Coronary artery (tissue), 2 donors: ENCODE results near the gene RPL27A.

Experiments
- DNase-seq: peaks from one replicate; pipeline ENCODE4 v3.0.0-alpha.2; 2017; ENCODE audit warnings: low spot score
- H3K27ac ChIP-seq, 2 donors: fragments of 200-600 bp; sonication (generic); one replicate each; pipeline ENCODE4 v1.5.1; 2016 to 2019
- H3K4me3 ChIP-seq: fragments of 200-600 bp; sonication (generic); 2 replicates; pipeline ENCODE4 v1.5.1; 2016; ENCODE audit warnings: mild to moderate bottlenecking, moderate library complexity
- TF ChIP-seq, protein P1 (sequence below): fragments of 200-600 bp; sonication (generic); IDR thresholded peaks from one replicate; pipeline ENCODE4 v1.5.1; 2019; ENCODE audit warnings: antibody characterized with exemption

Gene RPL27A

GRCh38 chr11:8720868-8721608 is 38.4 kb downstream of the RPL27A start:
- DNase-seq: no peak
- Histone ChIP-seq H3K4me3 (no peak overlapping the region), H3K27ac (peak overlapping the region; percentile 20 to 93)
- TF ChIP-seq, protein P1, sequence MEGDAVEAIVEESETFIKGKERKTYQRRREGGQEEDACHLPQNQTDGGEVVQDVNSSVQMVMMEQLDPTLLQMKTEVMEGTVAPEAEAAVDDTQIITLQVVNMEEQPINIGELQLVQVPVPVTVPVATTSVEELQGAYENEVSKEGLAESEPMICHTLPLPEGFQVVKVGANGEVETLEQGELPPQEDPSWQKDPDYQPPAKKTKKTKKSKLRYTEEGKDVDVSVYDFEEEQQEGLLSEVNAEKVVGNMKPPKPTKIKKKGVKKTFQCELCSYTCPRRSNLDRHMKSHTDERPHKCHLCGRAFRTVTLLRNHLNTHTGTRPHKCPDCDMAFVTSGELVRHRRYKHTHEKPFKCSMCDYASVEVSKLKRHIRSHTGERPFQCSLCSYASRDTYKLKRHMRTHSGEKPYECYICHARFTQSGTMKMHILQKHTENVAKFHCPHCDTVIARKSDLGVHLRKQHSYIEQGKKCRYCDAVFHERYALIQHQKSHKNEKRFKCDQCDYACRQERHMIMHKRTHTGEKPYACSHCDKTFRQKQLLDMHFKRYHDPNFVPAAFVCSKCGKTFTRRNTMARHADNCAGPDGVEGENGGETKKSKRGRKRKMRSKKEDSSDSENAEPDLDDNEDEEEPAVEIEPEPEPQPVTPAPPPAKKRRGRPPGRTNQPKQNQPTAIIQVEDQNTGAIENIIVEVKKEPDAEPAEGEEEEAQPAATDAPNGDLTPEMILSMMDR: no peak

DNA sequence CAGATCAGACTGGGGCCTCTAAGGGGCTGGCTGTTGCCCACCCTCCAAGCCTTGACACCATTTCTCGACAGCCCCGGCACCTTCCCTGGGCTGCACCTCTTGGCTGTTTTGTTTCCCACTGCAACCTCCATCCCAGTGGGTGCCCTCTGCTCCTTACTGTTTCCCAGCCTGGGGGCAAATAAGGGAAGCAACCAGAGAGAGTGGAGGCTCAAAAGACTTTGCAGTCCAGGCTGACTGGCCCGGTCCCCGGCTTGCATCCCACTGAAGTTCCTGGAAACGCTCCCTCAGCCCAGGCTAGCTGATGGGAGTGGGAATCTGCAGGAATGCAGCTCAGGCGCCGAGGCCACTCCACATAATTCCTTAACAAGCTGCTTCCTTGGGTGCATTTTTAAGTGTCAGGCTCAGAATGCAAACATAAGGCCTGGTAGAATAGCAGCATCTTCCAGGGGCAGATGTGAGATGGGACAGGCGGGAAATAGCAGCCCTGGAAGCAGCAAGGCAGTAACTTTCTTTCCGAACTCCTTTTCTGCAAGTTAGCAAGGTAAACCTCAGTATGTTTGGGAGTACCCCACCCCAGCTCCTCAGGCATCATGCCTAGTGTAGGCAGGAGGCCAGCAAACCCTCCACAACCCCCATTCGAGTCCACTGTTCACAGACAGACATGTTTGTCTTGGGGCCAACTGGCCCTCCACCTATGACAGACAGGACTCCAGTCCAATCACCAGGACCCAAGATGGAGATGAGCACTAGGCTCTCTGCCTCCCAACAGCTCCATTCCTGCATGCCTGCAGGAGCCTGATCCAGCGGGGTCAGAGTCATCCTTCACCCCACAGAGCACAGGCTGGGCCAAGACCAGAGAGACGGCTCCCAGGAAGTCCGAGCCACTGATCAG is 39.3 kb downstream of the RPL27A start:
- TF ChIP-seq, protein P1: no peak
- DNase-seq: no peak
- Histone ChIP-seq H3K27ac (peak overlapping the region; percentile 20 to 93), H3K4me3 (no peak overlapping the region)

- TF ChIP-seq, protein P1: no peak
- DNase-seq: no peak
- H3K27ac ChIP-seq: peak overlapping the region in 1 of 2 donors; percentile 93
- H3K4me3 ChIP-seq: no peak overlapping the region
These were observed 40.2 kb downstream of the RPL27A start for GRCh38 chr11:8722809-8723208.

- Histone ChIP-seq H3K4me3 (no peak overlapping the region), H3K27ac (no peak overlapping the region)
- no peak for DNase-seq
- TF ChIP-seq, protein P1: no peak
These were observed 41.1 kb downstream of the RPL27A start for GRCh38 chr11:8723711-8724110.

DNA sequence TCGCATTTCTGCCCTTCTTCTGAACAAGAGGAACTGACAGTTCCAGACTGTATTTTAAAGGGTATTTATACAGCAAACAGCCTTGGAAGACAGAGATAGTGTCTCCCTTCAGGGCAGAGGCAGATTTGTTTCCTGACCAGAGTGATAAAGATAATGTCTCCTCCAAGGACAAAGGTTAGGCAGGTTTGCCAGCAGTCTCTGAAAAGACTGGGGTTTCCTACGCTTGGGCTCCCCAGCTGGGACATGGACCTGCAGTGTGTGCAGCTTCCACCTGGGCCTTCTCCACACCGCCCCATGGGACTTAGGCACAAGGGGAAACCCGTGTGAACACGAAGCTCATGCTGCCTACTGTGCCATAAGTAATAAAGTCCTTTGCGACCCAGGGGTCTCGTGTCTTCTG is 42.1 kb downstream of the RPL27A start:
- DNase-seq: no peak
- H3K4me3 ChIP-seq: no peak overlapping the region
- TF ChIP-seq, protein P1: no peak
- no peak overlapping the region for H3K27ac ChIP-seq

DNA sequence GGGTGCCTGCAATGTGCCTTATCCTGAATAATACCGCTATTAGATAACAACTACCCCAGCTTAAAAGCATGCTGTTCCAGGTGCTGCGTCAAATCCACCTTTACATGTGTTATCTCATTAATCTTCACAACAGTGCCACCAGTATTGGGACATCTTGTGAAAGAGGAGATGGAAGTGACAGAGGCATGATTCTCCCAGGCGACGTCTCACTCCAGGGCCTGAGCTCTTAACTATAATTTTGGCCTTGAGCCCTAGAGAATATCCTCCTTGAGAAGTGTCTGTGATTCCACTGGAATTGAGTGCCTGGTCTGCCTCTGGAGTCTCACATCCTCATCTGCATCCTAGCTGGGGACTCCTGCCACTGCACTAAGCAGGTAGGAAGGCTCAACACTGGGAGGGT is 43.8 kb downstream of the RPL27A start:
- TF ChIP-seq, protein P1: no peak
- Histone ChIP-seq H3K4me3 (no peak overlapping the region), H3K27ac (no peak overlapping the region)
- no peak for DNase-seq
